Esophagus muscularis mucosa (tissue), 4 donors: ENCODE results near the gene UBE4B.
A peak's percentile ranks its signal among the peaks of the same experiment; 100 is the strongest.

Experiments
- EP300 ChIP-seq: sonication (generic); formaldehyde crosslinking; IDR thresholded peaks from one replicate; pipeline ENCODE4 v1.6.1; 2017; ENCODE audit warnings: antibody characterized with exemption
- POLR2A ChIP-seq: fragments of 450-650 bp; IDR thresholded peaks from one replicate; pipeline ENCODE4 v1.6.1; 2017; ENCODE audit warnings: antibody characterized with exemption, moderate library complexity, mild to moderate bottlenecking, low read depth
- POLR2AphosphoS5 ChIP-seq, 2 donors: sonication (generic); formaldehyde crosslinking; IDR thresholded peaks; one replicate each; pipeline ENCODE4 v1.6.1; 2017; ENCODE audit warnings: antibody characterized with exemption in 2 of 2
- TF ChIP-seq, protein P1 (sequence below), 3 experiments: fragments of 200-600 bp in 2 of 3; fragments of 450-650 bp in 1 of 3; sonication (generic) in 2 of 3; IDR thresholded peaks; one replicate each; pipeline ENCODE4 v1.5.1; 2017 to 2019; ENCODE audit warnings: antibody characterized with exemption in 3 of 3, mild to moderate bottlenecking in 2 of 3, moderate library complexity in 1 of 3

DNA sequence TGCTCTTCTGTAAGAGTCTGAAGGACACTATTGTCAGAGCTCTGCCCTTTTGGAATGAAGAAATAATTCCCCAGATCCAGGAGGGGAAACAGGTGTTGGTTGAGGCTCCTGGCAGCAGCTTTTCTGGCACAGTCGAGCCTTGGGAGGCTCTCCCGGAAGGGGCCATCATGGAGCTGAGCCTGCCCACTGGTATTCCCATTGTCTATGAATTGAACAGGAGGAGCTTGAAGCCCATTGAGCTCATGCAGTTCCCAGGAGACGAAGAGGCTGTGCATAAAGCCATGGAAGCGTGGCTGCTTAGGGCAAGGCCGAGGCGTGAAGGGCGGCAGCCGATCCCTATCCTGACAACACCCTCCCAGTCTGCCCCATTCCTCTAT, 26.6 kb downstream of the UBE4B start:
- TF ChIP-seq, protein P1, sequence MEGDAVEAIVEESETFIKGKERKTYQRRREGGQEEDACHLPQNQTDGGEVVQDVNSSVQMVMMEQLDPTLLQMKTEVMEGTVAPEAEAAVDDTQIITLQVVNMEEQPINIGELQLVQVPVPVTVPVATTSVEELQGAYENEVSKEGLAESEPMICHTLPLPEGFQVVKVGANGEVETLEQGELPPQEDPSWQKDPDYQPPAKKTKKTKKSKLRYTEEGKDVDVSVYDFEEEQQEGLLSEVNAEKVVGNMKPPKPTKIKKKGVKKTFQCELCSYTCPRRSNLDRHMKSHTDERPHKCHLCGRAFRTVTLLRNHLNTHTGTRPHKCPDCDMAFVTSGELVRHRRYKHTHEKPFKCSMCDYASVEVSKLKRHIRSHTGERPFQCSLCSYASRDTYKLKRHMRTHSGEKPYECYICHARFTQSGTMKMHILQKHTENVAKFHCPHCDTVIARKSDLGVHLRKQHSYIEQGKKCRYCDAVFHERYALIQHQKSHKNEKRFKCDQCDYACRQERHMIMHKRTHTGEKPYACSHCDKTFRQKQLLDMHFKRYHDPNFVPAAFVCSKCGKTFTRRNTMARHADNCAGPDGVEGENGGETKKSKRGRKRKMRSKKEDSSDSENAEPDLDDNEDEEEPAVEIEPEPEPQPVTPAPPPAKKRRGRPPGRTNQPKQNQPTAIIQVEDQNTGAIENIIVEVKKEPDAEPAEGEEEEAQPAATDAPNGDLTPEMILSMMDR (IDR thresholded peaks at IDR 0.05) = no peak
- TF ChIP-seq POLR2A (no peak), POLR2AphosphoS5 (IDR thresholded peaks at IDR 0.05) (peak in 1 of 2 donors; percentile 48), EP300 (no peak)
